PFSK-1 (cell line): ENCODE results near the gene SBK2.

Experiments used
- FOXP2 ChIP-seq: optimal IDR thresholded peaks from 2 replicates; pipeline ENCODE3; 2011; ENCODE audit warnings: borderline replicate concordance, control low read depth, inconsistent platforms; ENCODE audit not compliant: insufficient read depth; ENCODE audit errors: extremely low read length, extremely low read depth
- POLR2AphosphoS5 ChIP-seq: IDR thresholded peaks from 2 replicates; pipeline ENCODE4 v1.6.1; 2012; ENCODE audit warnings: low read depth, mild to moderate bottlenecking, control low read depth, low read length, moderate library complexity
- REST ChIP-seq, 2 experiments: IDR thresholded peaks; 2 replicates each; pipeline versions ENCODE4 v1.6.1 to v1.8.0; 2011 to 2012; ENCODE audit warnings: low read depth in 2 of 2, low read length in 2 of 2, control low read depth in 1 of 2, inconsistent platforms in 1 of 2, mild to moderate bottlenecking in 1 of 2, moderate library complexity in 1 of 2; ENCODE audit not compliant: insufficient read depth in 1 of 2
- SIN3A ChIP-seq: IDR thresholded peaks from 2 replicates; pipeline ENCODE4 v1.6.1; 2012; ENCODE audit warnings: mild to moderate bottlenecking, low read length, moderate library complexity, borderline replicate concordance; ENCODE audit not compliant: insufficient read depth
- TAF1 ChIP-seq: IDR thresholded peaks from 2 replicates; pipeline ENCODE4 v1.6.1; 2012; ENCODE audit warnings: low read length, control low read depth, borderline replicate concordance; ENCODE audit not compliant: insufficient read depth

The SBK2 gene

GRCh38 chr19:55535173-55535964, 1.6 kb downstream of the SBK2 start:
- TF ChIP-seq REST (IDR thresholded peaks at IDR 0.05; ENCODE audit: insufficient read depth in 1 of 2, low read depth in 2 of 2, low read length in 2 of 2) (no peak), POLR2AphosphoS5 (no peak), SIN3A (no peak), FOXP2 (no peak), TAF1 (no peak)

GRCh38 chr19:55530996-55531395, 5.9 kb downstream of the SBK2 start:
- TF ChIP-seq SIN3A (no peak), FOXP2 (no peak), REST (IDR thresholded peaks at IDR 0.05; ENCODE audit: insufficient read depth in 1 of 2, low read depth in 2 of 2, low read length in 2 of 2) (no peak), TAF1 (no peak), POLR2AphosphoS5 (no peak)

- TF ChIP-seq FOXP2 (no peak), SIN3A (no peak), REST (IDR thresholded peaks at IDR 0.05; ENCODE audit: insufficient read depth in 1 of 2, low read depth in 2 of 2, low read length in 2 of 2) (no peak), TAF1 (no peak), POLR2AphosphoS5 (no peak)
Measured at GRCh38 chr19:55529636-55530234, 7.2 kb downstream of the SBK2 start.

- TF ChIP-seq POLR2AphosphoS5 (0 out of 2 replicates have a peak, but pooled peaks have one; percentile 22), SIN3A (no peak), FOXP2 (peak; percentile 42)
Measured at GRCh38 chr19:55528030-55528803, 8.7 kb downstream of the SBK2 start.

GRCh38 chr19:55527197-55528029, 9.5 kb downstream of the SBK2 start:
- TF ChIP-seq TAF1: no peak
- TF ChIP-seq FOXP2: no peak
- TF ChIP-seq POLR2AphosphoS5: no peak
- TF ChIP-seq SIN3A: no peak
- no peak for TF ChIP-seq REST (IDR thresholded peaks at IDR 0.05; ENCODE audit: insufficient read depth in 1 of 2, low read depth in 2 of 2, low read length in 2 of 2)
